ENCODE results near the gene GZMB.
A peak's percentile ranks its signal among the peaks of the same experiment; 100 is the strongest.
"Not testable (repeated sequence)": the region's sequence is repeated elsewhere in the genome, so short reads cannot be mapped to it uniquely, and the experiment has no call there.

GZMB gene

GRCh38 chr14:24630872-24631477, 3.0 kb downstream of the GZMB start:
- peak in 1 of 2 experiments; percentile 51 for DNase-seq

GRCh38 chr14:24630087-24630871, 3.7 kb downstream of the GZMB start:
- DNase-seq = peak; percentile 65 to 67

- no peak for DNase-seq
Observed at GRCh38 chr14:24629521-24629920, 4.5 kb downstream of the GZMB start.

- DNase-seq = no peak
Observed at GRCh38 chr14:24613747-24614146, 20.2 kb downstream of the GZMB start.

- no peak for DNase-seq
Observed at GRCh38 chr14:24613241-24613640, 20.7 kb downstream of the GZMB start.

- no peak for DNase-seq
Observed at GRCh38 chr14:24612196-24612595, 21.8 kb downstream of the GZMB start.

- peak in 1 of 2 experiments; percentile 41 for DNase-seq
Observed at GRCh38 chr14:24609655-24610344, 24.2 kb downstream of the GZMB start, which contains the start of gene GZMH. Gene GZMH, minus strand, starts transcription at chr14:24609685. Its CDS starts 72 bp downstream, at chr14:24609613.

- no peak for DNase-seq
Observed at GRCh38 chr14:24607635-24608514, 26.1 kb downstream of the GZMB start.

- DNase-seq = no peak
Observed at GRCh38 chr14:24607081-24607480, 26.9 kb downstream of the GZMB start.

GRCh38 chr14:24606297-24606696, 27.7 kb downstream of the GZMB start:
- DNase-seq = no peak

GRCh38 chr14:24605435-24606190, 28.4 kb downstream of the GZMB start:
- peak; percentile 84 to 86 for DNase-seq

- DNase-seq = no peak
Observed at GRCh38 chr14:24597403-24597802, 36.6 kb downstream of the GZMB start.

- no peak for DNase-seq
Observed at GRCh38 chr14:24595073-24595808, 38.7 kb downstream of the GZMB start.

GRCh38 chr14:24591004-24591403, 43.0 kb downstream of the GZMB start:
- DNase-seq = not testable (repeated sequence)

- DNase-seq = not testable (repeated sequence)
Observed at GRCh38 chr14:24584402-24584801, 49.6 kb downstream of the GZMB start.

All from activated T-cell treated with anti-CD3 and anti-CD28 coated beads, Interleukin-2, amount 50 U/mL, for 48 hours (primary cell).